KMS-11 (cell line): ENCODE results near the gene LRCH4.

ENCODE experiments used
- H2AFZ ChIP-seq: fragments of 200-600 bp; sonication (generic); 2 replicates; pipeline ENCODE4 v1.6.1; 2016; ENCODE audit warnings: antibody characterized with exemption, mixed run types, low read depth
- H3K27ac ChIP-seq: fragments of 200-600 bp; sonication (generic); 2 replicates; pipeline ENCODE4 v1.6.1; 2016; ENCODE audit warnings: mild to moderate bottlenecking, mixed run types
- H3K27me3 ChIP-seq: fragments of 200-600 bp; sonication (generic); 2 replicates; pipeline ENCODE4 v1.6.1; 2017; ENCODE audit warnings: mild to moderate bottlenecking, low read depth, mixed run types, moderate library complexity; ENCODE audit not compliant: insufficient read depth
- H3K36me3 ChIP-seq: fragments of 200-600 bp; sonication (generic); 2 replicates; pipeline ENCODE4 v1.6.1; 2017; ENCODE audit warnings: mild to moderate bottlenecking, mixed run types; ENCODE audit not compliant: insufficient read depth
- H3K4me1 ChIP-seq: fragments of 200-600 bp; sonication (generic); 2 replicates; pipeline ENCODE4 v1.6.1; 2016; ENCODE audit warnings: mild to moderate bottlenecking, low read depth, mixed run types; ENCODE audit not compliant: poor library complexity, severe bottlenecking
- H3K4me2 ChIP-seq: fragments of 200-600 bp; sonication (generic); 2 replicates; pipeline ENCODE4 v1.7.0; 2016; ENCODE audit warnings: mild to moderate bottlenecking, mixed run types
- H3K4me3 ChIP-seq: fragments of 200-600 bp; sonication (generic); IDR thresholded peaks from 2 replicates; pipeline ENCODE4 v1.6.1; 2017; ENCODE audit warnings: low read depth, low read length, mixed read lengths; ENCODE audit not compliant: insufficient read depth
- H3K79me2 ChIP-seq: fragments of 200-600 bp; sonication (generic); 2 replicates; pipeline ENCODE4 v1.6.1; 2016; ENCODE audit warnings: low read depth, mixed run types; ENCODE audit not compliant: insufficient read depth
- H3K9ac ChIP-seq: fragments of 200-600 bp; sonication (generic); 2 replicates; pipeline ENCODE4 v1.6.1; 2016; ENCODE audit warnings: mild to moderate bottlenecking, mixed run types
- H4K20me1 ChIP-seq: fragments of 200-600 bp; sonication (generic); 2 replicates; pipeline ENCODE4 v1.6.1; 2016; ENCODE audit warnings: mild to moderate bottlenecking, mixed run types; ENCODE audit not compliant: insufficient read depth
- TF ChIP-seq, protein P1 (sequence below): fragments of 200-600 bp; sonication (generic); conservative IDR thresholded peaks from 2 replicates; pipeline ENCODE4 v1.6.1; 2017; ENCODE audit warnings: low read depth, mild to moderate bottlenecking, antibody characterized with exemption, low read length, moderate library complexity, mixed read lengths

The LRCH4 gene

DNA sequence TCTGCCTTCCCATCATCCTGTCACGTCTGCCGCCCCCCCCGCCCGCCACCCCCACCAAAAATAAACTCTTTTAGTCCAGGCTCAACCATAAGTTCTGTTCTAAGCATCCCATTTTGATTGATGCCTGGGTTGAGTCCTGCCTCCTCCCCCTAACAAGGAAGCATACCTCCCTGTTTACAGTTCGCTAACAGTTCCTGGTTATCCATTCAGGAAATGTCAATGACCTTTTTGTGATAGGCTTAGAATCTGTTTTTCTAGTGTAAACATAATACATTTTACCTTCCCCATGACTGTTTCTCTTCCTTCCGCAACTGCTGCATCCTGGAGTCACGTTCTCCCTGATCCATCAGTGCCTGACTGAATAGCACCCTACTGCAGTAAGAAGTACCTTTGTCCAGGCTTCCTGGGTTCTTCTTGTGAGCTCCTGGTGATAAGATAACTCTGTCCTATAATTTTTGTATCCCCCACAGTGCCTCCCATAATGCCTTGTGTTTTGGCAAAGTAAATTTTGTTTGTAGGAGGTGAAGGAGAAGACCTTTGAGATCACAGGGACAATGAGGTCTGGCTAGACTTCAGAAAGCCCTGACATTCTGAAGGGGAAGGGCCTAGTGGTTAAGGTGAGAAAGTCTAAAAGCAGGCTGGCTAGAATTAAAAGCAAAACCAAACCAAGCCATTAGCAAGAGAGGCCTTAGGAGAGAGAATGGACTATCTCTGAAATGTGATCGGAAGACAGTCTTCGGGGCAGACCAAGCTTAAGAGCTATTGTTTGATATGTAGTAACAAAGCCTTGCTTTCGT is 39.6 kb downstream of the LRCH4 start:
- H3K79me2 ChIP-seq: no peaks in the 10 kb centered on the region
- TF ChIP-seq, protein P1, sequence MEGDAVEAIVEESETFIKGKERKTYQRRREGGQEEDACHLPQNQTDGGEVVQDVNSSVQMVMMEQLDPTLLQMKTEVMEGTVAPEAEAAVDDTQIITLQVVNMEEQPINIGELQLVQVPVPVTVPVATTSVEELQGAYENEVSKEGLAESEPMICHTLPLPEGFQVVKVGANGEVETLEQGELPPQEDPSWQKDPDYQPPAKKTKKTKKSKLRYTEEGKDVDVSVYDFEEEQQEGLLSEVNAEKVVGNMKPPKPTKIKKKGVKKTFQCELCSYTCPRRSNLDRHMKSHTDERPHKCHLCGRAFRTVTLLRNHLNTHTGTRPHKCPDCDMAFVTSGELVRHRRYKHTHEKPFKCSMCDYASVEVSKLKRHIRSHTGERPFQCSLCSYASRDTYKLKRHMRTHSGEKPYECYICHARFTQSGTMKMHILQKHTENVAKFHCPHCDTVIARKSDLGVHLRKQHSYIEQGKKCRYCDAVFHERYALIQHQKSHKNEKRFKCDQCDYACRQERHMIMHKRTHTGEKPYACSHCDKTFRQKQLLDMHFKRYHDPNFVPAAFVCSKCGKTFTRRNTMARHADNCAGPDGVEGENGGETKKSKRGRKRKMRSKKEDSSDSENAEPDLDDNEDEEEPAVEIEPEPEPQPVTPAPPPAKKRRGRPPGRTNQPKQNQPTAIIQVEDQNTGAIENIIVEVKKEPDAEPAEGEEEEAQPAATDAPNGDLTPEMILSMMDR: no peak
- no peak overlapping the region for H3K9ac ChIP-seq
- no peaks in the 10 kb centered on the region for H4K20me1 ChIP-seq
- no peak overlapping the region for H3K27ac ChIP-seq
- no peak overlapping the region for H3K4me3 ChIP-seq
- no peak overlapping the region for H3K4me2 ChIP-seq
- no peaks in the 10 kb centered on the region for H3K27me3 ChIP-seq
- H3K4me1 ChIP-seq: peaks cover 17% of the 10 kb centered on the region
- H2AFZ ChIP-seq: no peak overlapping the region
- H3K36me3 ChIP-seq: no peaks in the 10 kb centered on the region

DNA sequence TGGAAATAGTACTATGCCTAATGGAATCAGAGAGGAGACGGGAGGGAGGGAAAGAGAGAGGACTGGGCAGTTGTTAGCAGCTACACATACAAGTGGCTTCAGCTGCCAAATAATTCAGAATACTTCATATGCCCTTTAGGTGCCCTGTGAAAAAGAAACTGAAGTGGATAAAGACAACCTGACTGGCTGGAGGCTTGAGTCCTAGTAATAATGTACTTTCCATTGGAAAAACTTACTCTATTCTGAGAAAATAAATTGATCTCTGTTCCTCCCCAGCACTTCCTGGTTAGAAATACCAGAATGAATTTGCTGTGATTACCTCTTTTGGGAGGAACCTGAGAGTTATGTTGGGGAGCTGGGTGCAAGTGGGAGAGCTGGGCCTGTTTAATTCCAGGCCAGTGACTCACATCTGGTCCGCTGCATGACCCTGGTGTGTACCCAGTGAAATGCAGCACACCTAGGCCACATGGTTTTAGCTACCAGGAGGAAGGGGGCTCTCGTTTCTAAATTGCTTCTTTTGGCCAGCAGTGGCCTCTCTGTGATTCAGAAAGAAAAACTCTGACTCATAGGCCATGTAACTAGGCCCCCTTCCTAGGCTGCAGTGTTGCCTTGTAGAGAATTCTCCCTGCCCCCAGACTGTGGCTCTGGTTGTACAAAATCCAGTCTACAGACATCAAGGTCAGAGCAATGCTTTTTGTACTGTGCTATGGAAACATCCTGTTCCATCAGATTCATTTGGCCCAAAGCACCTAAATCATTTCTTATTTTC is 40.4 kb downstream of the LRCH4 start:
- Histone ChIP-seq H3K79me2 (no peaks in the 10 kb centered on the region), H3K27me3 (no peaks in the 10 kb centered on the region), H3K9ac (no peak overlapping the region), H3K27ac (no peak overlapping the region), H3K4me1 (peaks cover 17% of the 10 kb centered on the region), H3K4me2 (no peak overlapping the region), H4K20me1 (no peaks in the 10 kb centered on the region), H2AFZ (no peak overlapping the region), H3K36me3 (no peaks in the 10 kb centered on the region), H3K4me3 (no peak overlapping the region)
- TF ChIP-seq, protein P1: no peak

DNA sequence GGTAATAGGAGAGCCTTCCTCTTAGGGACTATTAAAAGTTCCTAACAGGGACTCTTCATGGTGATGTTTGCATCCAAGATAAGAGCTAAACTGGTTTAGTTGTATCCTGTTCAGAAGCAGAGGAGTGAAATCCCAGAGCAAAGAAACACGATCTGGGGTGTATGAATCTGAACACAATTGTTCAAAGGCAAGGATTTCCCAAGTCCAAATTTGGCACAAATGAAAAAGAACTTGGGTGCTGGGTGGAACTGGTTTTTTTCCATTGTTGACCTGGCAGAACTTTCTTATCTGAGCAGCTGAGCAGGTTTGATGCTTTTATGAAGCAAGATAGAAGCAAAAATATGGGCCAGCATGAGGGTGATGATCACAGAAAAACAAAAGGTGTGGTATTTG is 41.0 kb downstream of the LRCH4 start:
- Histone ChIP-seq H4K20me1 (no peaks in the 10 kb centered on the region), H3K4me2 (no peak overlapping the region), H2AFZ (no peak overlapping the region), H3K27me3 (no peaks in the 10 kb centered on the region), H3K36me3 (no peaks in the 10 kb centered on the region), H3K79me2 (no peaks in the 10 kb centered on the region), H3K4me1 (peaks cover 23% of the 10 kb centered on the region), H3K27ac (no peak overlapping the region), H3K4me3 (no peak overlapping the region), H3K9ac (no peak overlapping the region)
- TF ChIP-seq, protein P1: no peak

DNA sequence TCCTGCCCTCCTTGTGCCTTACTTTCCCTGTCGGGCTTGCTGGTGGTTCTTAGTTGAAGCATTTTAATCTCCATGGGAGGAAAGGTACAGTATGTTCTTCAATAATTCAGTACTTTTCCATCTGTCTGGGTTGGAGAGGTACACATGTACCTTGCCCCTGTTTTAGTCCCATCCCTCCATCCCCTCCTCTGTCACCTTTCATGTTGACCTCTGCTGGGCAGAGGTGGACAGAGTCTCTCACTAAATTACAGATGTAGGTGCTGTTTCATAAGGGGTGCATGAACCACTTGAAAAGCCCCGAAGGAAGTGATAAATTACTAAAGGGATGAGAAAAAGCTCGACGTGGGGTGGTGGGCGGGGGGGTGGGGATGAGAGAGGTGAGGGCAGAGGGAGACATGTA is 41.5 kb downstream of the LRCH4 start:
- no peaks in the 10 kb centered on the region for H4K20me1 ChIP-seq
- no peak overlapping the region for H3K27ac ChIP-seq
- TF ChIP-seq, protein P1: no peak
- H3K4me1 ChIP-seq: peaks cover 26% of the 10 kb centered on the region
- no peaks in the 10 kb centered on the region for H3K27me3 ChIP-seq
- H2AFZ ChIP-seq: no peak overlapping the region
- H3K79me2 ChIP-seq: no peaks in the 10 kb centered on the region
- no peak overlapping the region for H3K4me2 ChIP-seq
- no peak overlapping the region for H3K9ac ChIP-seq
- H3K4me3 ChIP-seq: no peak overlapping the region
- no peaks in the 10 kb centered on the region for H3K36me3 ChIP-seq
